ENCODE results near the gene FAM131A.

Gene FAM131A, protein sequence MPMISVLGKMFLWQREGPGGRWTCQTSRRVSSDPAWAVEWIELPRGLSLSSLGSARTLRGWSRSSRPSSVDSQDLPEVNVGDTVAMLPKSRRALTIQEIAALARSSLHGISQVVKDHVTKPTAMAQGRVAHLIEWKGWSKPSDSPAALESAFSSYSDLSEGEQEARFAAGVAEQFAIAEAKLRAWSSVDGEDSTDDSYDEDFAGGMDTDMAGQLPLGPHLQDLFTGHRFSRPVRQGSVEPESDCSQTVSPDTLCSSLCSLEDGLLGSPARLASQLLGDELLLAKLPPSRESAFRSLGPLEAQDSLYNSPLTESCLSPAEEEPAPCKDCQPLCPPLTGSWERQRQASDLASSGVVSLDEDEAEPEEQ

DNA sequence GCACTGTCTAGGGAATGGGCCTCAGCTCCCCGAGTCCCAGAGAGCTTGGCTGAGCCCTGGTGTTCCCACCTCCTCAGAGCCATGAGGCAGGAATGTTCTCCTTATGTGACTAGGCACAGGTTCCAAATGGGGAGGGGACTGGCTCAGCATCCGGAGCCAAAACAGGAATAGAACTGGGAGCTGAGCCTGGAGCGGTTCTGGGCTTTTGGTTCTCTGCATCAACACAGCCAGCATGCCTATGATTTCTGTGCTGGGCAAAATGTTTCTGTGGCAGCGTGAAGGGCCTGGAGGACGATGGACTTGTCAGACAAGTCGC lies at the start of gene FAM131A:
FAM131A (plus strand) TSS at position 202 of the 316 bp plus-strand sequence; CDS start at position 233, 31 bp downstream.
- no peak for DNase-seq

DNA sequence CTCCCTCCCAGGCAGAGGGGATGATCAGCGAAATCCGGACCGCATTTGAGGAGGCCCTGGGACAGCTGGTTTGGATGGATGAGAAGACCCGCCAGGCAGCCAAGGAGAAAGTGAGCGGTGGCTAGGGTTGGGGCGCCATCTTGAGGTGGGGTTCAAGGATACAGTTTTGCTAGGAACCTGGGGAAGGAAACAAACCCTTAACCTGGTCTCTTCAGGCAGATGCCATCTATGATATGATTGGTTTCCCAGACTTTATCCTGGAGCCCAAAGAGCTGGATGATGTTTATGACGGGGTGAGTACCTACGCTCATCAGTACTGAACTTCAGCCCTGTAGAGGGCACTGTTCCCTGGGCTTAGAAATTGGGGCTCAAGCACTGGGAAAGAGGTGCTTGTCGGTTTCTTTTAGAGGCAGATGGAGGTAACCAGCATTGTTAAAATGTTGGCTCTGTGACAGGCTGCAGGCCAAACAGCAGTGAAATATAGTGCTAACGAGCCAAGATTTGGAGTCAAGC lies 47.9 kb upstream of the FAM131A start:
- peak; percentile 76 for DNase-seq

- no peak for DNase-seq
Measured at GRCh38 chr3:184290331-184290730, 47.1 kb upstream of the FAM131A start.

GRCh38 chr3:184291044-184291737 lies 46.2 kb upstream of the FAM131A start:
- no peak for DNase-seq

- no peak for DNase-seq
Measured at GRCh38 chr3:184291738-184292445, 45.5 kb upstream of the FAM131A start.

- no peak for DNase-seq
Measured at GRCh38 chr3:184295771-184296170, 41.6 kb upstream of the FAM131A start.

DNA sequence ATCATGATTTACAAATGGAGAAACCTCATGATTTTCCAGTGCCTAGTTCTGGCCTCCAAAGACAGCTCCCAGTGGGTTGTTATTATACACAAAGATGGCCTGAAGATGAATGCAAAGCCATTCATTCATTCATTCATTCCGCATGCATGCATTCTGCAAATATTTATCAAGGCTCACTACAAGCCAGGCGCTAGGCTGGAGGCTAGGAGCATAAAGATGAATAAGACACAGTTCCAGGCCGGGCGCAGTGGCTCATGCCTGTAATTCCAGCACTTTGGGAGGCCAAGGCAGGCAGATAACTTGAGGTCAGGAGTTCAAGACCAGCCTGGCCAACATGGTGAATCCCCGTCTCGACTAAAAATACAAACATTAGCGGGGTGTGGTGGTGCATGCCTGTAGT lies 40.8 kb upstream of the FAM131A start:
- no peak for DNase-seq

GRCh38 chr3:184298759-184299487 lies 38.5 kb upstream of the FAM131A start, which contains the start of gene PSMD2:
Gene PSMD2 (plus strand): TSS chr3:184299241. CDS start chr3:184299267, 26 bp downstream.
- DNase-seq = peak; percentile 99

DNA sequence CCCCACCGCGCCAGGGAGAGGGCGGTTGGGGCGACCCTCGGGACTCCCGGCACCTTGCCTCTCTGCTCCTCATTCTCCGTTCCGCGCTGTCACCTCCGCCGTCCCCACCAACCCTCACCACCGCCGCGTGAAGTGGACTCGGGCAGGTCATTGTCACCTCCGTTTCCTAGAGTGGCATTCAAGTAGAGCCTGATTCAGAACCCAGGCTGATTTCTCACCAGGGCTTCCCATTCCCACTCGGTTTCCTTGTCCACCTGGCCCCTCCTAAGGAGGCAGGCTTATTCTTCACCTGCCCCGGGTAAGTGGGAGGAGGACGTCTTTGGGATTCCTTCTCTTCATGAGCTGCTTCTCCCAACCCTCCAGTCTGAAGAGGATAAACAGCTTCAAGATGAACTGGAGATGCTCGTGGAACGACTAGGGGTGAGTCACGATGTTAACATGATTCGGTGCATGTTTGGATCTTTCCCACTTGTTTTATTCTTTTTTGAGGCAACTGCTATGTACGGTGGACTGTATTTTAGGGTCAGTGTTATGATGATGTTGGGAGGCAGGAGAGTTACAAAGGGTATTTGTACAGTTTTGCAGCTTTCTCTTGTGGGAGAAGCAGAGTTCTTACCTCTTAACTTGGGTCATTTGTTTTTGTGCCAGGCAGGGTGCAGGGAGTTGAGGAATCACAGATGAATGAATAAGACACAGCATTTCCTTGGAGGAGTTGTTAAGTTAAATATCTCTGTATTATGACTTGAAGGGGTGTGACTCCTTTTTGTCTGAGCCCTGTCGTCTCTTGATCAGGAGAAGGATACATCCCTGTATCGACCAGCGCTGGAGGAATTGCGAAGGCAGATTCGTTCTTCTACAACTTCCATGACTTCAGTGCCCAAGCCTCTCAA lies 37.7 kb upstream of the FAM131A start:
- peak; percentile 14 for DNase-seq

- DNase-seq = no peak
Measured at GRCh38 chr3:184300378-184300720, 37.1 kb upstream of the FAM131A start.

DNA sequence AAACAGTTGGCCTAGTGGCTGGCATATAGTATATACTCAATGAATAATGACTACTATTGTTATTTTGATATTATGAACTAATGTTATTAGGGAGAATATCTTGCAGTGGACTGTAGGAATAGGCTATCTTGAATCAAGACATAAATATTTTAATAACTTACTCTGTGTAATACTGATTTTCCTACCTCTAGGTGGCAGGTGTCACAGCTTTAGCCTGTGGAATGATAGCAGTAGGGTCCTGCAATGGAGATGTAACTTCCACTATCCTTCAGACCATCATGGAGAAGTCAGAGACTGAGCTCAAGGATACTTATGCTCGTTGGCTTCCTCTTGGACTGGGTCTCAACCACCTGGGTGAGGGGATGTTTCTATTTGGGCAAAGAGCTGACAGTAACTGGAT lies 31.8 kb upstream of the FAM131A start:
- no peak for DNase-seq

GRCh38 chr3:184306341-184306972 lies 30.9 kb upstream of the FAM131A start:
- no peak for DNase-seq

GRCh38 chr3:184307915-184308314 lies 29.5 kb upstream of the FAM131A start:
- DNase-seq = no peak

- no peak for DNase-seq
Measured at GRCh38 chr3:184308744-184309143, 28.7 kb upstream of the FAM131A start.

DNA sequence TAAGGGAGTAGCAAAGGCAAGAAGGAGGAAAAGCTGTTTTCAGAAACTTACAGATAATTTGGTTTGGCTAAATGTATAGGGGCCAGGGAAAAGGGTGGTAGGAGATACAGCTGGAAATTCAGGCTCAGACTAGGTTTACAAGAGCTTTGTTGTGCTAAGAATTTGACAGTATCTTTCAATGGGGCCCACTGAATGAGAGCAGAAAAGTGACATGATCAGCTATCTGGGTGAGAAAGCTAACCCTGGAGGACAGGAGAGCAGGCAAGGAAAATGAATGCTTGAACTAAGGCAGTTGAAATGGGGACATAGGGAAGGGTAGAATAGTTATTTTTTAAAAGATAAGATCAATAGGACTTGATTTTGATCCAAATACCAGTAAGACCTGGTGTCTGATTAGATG lies 25.8 kb upstream of the FAM131A start:
- DNase-seq = no peak

GRCh38 chr3:184314363-184314699 lies 23.1 kb upstream of the FAM131A start, which contains the start of gene EIF4G1:
Gene EIF4G1 (plus strand): TSS chr3:184314606. CDS start chr3:184315797, 1,191 bp downstream.
- peak; percentile 96 for DNase-seq

DNA sequence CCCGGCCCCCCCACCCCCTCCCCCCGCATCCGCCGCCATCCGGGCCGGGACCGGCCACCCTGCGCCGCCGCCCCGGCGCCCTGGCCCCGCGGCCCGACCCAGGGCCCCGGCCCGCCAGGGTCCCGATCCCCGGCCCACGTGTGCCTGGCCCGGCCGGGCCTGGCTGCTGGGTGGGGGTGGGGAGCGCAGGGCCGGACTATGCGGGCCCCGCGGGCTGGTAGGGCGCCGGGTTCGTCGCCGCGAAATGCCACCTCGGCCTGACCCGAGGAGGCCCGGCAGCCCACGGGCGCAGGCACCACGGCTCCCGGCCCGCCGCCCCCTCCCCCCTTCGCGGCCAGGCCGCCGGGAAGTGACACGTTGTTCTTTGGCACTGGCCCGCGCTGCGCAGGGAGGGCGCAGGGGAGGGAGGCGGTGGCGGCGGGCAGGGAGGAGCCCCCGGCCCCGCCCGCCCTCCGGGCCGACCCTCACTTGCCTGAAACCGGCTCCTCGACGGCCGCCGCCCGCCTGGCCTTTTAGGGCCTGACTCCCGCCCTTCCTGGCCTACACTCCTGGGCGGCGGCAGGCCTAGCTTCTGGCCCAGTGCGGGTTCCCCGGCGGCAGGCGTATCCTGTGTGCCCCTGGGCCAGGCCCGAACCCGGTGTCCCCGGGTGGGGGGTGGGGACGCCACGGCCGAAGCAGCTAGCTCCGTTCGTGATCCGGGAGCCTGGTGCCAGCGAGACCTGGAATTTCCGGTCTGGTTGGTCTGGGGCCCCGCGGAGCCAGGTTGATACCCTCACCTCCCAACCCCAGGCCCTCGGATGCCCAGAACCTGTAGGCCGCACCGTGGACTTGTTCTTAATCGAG lies 22.5 kb upstream of the FAM131A start:
- DNase-seq = peak; percentile 70

DNA sequence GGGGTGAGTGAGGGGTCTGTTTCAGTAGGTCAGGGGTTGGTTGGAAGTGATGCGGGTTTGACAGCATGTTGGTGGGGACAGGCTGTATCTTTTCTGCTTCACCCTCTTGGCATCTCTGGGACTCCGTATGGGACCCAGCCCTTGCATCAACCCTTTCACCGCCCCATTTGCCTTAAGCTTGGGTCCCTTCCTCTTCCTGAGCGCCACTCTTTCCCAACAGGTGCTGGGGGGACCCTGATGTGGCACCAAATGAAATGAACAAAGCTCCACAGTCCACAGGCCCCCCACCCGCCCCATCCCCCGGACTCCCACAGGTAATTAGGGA lies 21.9 kb upstream of the FAM131A start:
- DNase-seq = no peak

- no peak for DNase-seq
Measured at GRCh38 chr3:184315871-184316661, 21.3 kb upstream of the FAM131A start.

- no peak for DNase-seq
Measured at GRCh38 chr3:184316792-184317191, 20.6 kb upstream of the FAM131A start.

Data from activated CD4-positive, alpha-beta T cell treated with anti-CD3 and anti-CD28 coated beads, Interleukin-2, Interleukin-6, amounts not matched to agents 100 ng/mL and 50 ng/mL, durations not matched to agents 16 hours and 8 hours (primary cell).